HepG2 (cell line): ENCODE measurements around the gene CCDC167. TPM values are rescaled to one million over a fixed set of nuclear protein-coding genes. Genes with fewer than 3 reads are reported as not detected.

ENCODE experiments used
- ATAC-seq: fragments of 200-7000 bp; cut with Tn5 transposase; 3 replicates; pipeline ENCODE4 v1.9.1; 2020; ENCODE audit warnings: mild to moderate bottlenecking, moderate library complexity
- BruUV-seq: library from RNA; stranded (reverse); fragments of 400-500 nt; replicated peaks from 2 replicates; lab custom pipeline; 2021; lab: Mats Ljungman, UMichigan
- CTCF ChIA-PET: fragments of 300-600 bp; formaldehyde crosslinking; extraction: SDS; loops from one replicate; lab custom pipeline; 2021; ENCODE audit warnings: low total read pairs, inconsistent platforms, low intra/inter-chr PET ratio; lab: Yijun Ruan, JAX
- POLR2A ChIA-PET: fragments of 350-600 bp; sonication (Branson Sonifier 250); formaldehyde crosslinking; loops from one replicate; lab custom pipeline; 2020; ENCODE audit warnings: antibody characterized with exemption, inconsistent platforms; lab: Yijun Ruan, JAX
- DNase-seq: peaks from one replicate; pipeline ENCODE4 v3.0.0-alpha.2; 2015; ENCODE audit warnings: low spot score
- FAIRE-seq: peaks from 3 replicates; lab custom pipeline; 2011; peaks lifted over from hg19 to GRCh38; lab: Jason Lieb, UNC
- H2AFZ ChIP-seq: one replicate; pipeline ENCODE4 v1.6.1; 2011; ENCODE audit warnings: low read length, inconsistent platforms
- H3K27ac ChIP-seq: fragments of 300-600 bp; 3 replicates; pipeline ENCODE4 v1.8.0; 2011; ENCODE audit warnings: mixed run types, mild to moderate bottlenecking, mixed read lengths, low read length, inconsistent platforms; ENCODE audit not compliant: insufficient read depth; ENCODE audit errors: extremely low read length
- H3K27me3 ChIP-seq, 2 experiments: fragments of 200-600 bp in 1 of 2; 2 replicates in 1 of 2; 3 replicates in 1 of 2; pipeline versions ENCODE4 v1.6.0 to v1.8.0; 2011; ENCODE audit warnings: low read length in 2 of 2, mild to moderate bottlenecking in 2 of 2, moderate library complexity in 2 of 2, inconsistent platforms in 1 of 2; ENCODE audit not compliant: insufficient read depth in 2 of 2, control insufficient read depth in 1 of 2
- H3K36me3 ChIP-seq, 2 experiments: fragments of 200-600 bp in 1 of 2; replicated peaks in 1 of 2; 2 replicates in 1 of 2; 3 replicates in 1 of 2; pipeline versions ENCODE4 v1.5.1 to v1.8.0; 2011; ENCODE audit warnings: low read length in 2 of 2, inconsistent platforms in 1 of 2; ENCODE audit not compliant: insufficient read depth in 2 of 2, control insufficient read depth in 1 of 2
- H3K4me1 ChIP-seq: 2 replicates; pipeline ENCODE4 v1.5.1; 2012; ENCODE audit warnings: low read length, inconsistent platforms; ENCODE audit not compliant: insufficient read depth
- H3K4me2 ChIP-seq: 2 replicates; pipeline ENCODE4 v1.6.0; 2011; ENCODE audit warnings: low read depth, low read length, inconsistent platforms
- H3K4me3 ChIP-seq, 3 experiments: fragments of 200-600 bp in 1 of 3; sonication (generic), shearing (Covaris generic) in 1 of 3; replicated peaks in 1 of 3; 2 replicates each; pipeline ENCODE4 v1.5.1; 2011 to 2016; ENCODE audit warnings: low read length in 3 of 3, inconsistent platforms in 2 of 3, low read depth in 2 of 3, mild to moderate bottlenecking in 2 of 3, control low read depth in 1 of 3, mixed read lengths in 1 of 3; ENCODE audit not compliant: insufficient read depth in 1 of 3
- H3K79me2 ChIP-seq: one replicate; pipeline ENCODE4 v1.6.1; 2011; ENCODE audit warnings: low read length, inconsistent platforms; ENCODE audit not compliant: insufficient read depth
- H3K9ac ChIP-seq: 2 replicates; pipeline ENCODE4 v1.6.0; 2011; ENCODE audit warnings: mild to moderate bottlenecking, low read depth, low read length, inconsistent platforms; ENCODE audit not compliant: insufficient read depth
- H3K9me3 ChIP-seq: 2 replicates; pipeline ENCODE4 v1.5.1; 2012; ENCODE audit warnings: mild to moderate bottlenecking, low read length
- H4K20me1 ChIP-seq: 2 replicates; pipeline ENCODE4 v1.6.0; 2011; ENCODE audit warnings: inconsistent platforms, mild to moderate bottlenecking, low read length, moderate library complexity; ENCODE audit not compliant: insufficient read depth
- DNMT1 ChIP-seq: sonication (generic); formaldehyde crosslinking; IDR thresholded peaks from 2 replicates; pipeline ENCODE4 v1.5.1; 2020; ENCODE audit warnings: mild to moderate bottlenecking, missing genetic modification reagents
- GATAD2A ChIP-seq: IDR thresholded peaks from 2 replicates; pipeline ENCODE4 v1.6.1; 2016
- KDM4B ChIP-seq: sonication (generic); formaldehyde crosslinking; IDR thresholded peaks from 2 replicates; pipeline ENCODE4 v1.4.0; 2020; ENCODE audit warnings: missing genetic modification reagents
- NPAS2 ChIP-seq: sonication (generic); formaldehyde crosslinking; IDR thresholded peaks from 2 replicates; pipeline ENCODE4 v1.8.0; 2022; ENCODE audit warnings: mild to moderate bottlenecking, missing genetic modification reagents, borderline replicate concordance
- REXO4 ChIP-seq: sonication (generic); formaldehyde crosslinking; IDR thresholded peaks from 2 replicates; pipeline ENCODE4 v1.8.0; 2022; ENCODE audit warnings: missing genetic modification reagents, mild to moderate bottlenecking, borderline replicate concordance
- ZBTB33 ChIP-seq: sonication (generic); formaldehyde crosslinking; IDR thresholded peaks from 2 replicates; pipeline ENCODE4 v1.4.0; 2020; ENCODE audit warnings: missing genetic modification reagents
- ZNF251 ChIP-seq: sonication (generic); formaldehyde crosslinking; IDR thresholded peaks from 2 replicates; pipeline ENCODE4 v1.9.0; 2021; ENCODE audit warnings: mild to moderate bottlenecking, missing genetic modification reagents
- ZNF550 ChIP-seq: sonication (generic); formaldehyde crosslinking; IDR thresholded peaks from 2 replicates; pipeline ENCODE4 v1.4.0; 2020; ENCODE audit warnings: mild to moderate bottlenecking, missing genetic modification reagents, borderline replicate concordance
- ZNF580 ChIP-seq: IDR thresholded peaks from 2 replicates; pipeline ENCODE4 v1.6.1; 2016; ENCODE audit warnings: low read depth, borderline replicate concordance
- WGBS: methylation state at CpG from one replicate; pipeline ENCODE4 v1.1.6; 2017; ENCODE audit warnings: low lambda C conversion rate; 5-methylcytosine and 5-hydroxymethylcytosine counted together
- in situ Hi-C: cut with HindIII; loops from 2 replicates; pipeline ENCODE4 v1.10.0; 2017; ENCODE audit warnings: low pct_unique_long_range_greater_than_20kb; ENCODE audit not compliant: extremely low pct_ligation_motif_present
- intact Hi-C: fragments of 100-400 bp; cut with micrococcal nuclease; formaldehyde crosslinking; loops from one replicate; pipeline ENCODE4 v1.10.0; 2022; ENCODE audit not compliant: unreplicated experiment
- polyA plus RNA-seq, 8 experiments: library from polyadenylated mRNA; depleted of rRNA in 3 of 8; stranded (reverse) in 7 of 8; unstranded in 1 of 8; fragments of >200 nt; fragmentation: Illumina TruSeq in 4 of 8; extraction: Trizol in 4 of 8; gene quantifications; 2 replicates each; pipeline versions ENCODE4 v1.2.1 to v1.2.3, GENCODE V29; 2011 to 2016; ENCODE audit warnings: low read depth in 4 of 8, missing spikeins in 1 of 8, mixed read lengths in 1 of 8; ENCODE audit not compliant: insufficient read depth in 1 of 8
- total RNA-seq, 5 experiments: library from RNA; depleted of rRNA; stranded (reverse); fragments of >200 nt; fragmentation: Illumina TruSeq; extraction: Trizol; gene quantifications; 2 replicates each; pipeline ENCODE4 v1.2.3, GENCODE V29; 2016; ENCODE audit warnings: low read depth in 1 of 5

Gene CCDC167
- total and polyA plus RNA-seq, 2 of the 13 experiments (the other 11 are each of a cell fraction or from before 2014, with no cell fraction given): 48.4 to 66.8 TPM

- DNase-seq: no peak
- H3K27ac ChIP-seq: no peak overlapping the region
- H3K4me2 ChIP-seq: no peak overlapping the region
- no peak overlapping the region for H2AFZ ChIP-seq
- H3K27me3 ChIP-seq: no peaks in the 10 kb centered on the region
- no peaks in the 10 kb centered on the region for H3K4me1 ChIP-seq
- H4K20me1 ChIP-seq: no peaks in the 10 kb centered on the region
- intact Hi-C loops: no loop called here
- H3K79me2 ChIP-seq: no peaks in the 10 kb centered on the region
- TF ChIP-seq ZNF580 (no peak), NPAS2 (CRISPR knock-in tag) (no peak), REXO4 (CRISPR knock-in tag) (no peak), ZNF550 (CRISPR knock-in tag) (no peak), KDM4B (CRISPR knock-in tag) (no peak), DNMT1 (CRISPR knock-in tag) (no peak), ZNF251 (no peak), GATAD2A (CRISPR knock-in tag) (no peak), ZBTB33 (CRISPR knock-in tag) (no peak)
- H3K4me3 ChIP-seq: no peak overlapping the region
- BruUV-seq: no TSS peak
- H3K9me3 ChIP-seq: no peaks in the 10 kb centered on the region
- ChIA-PET CTCF (no interaction called here), POLR2A (no interaction called here)
- in situ Hi-C loops: no loop called here
- WGBS: 90% methylated on average over 8 of the region's 8 CpGs
- no peak for FAIRE-seq
- ATAC-seq: no peak
- peaks cover 41 to 73% of the 10 kb centered on the region in 2 experiments for H3K36me3 ChIP-seq
- no peak overlapping the region for H3K9ac ChIP-seq
Observed at GRCh38 chr6:37473364-37474095, 26.2 kb downstream of the CCDC167 start.
